IPS-18a (cell line): ENCODE results near the gene AGFG1.

Source experiments
- H3K27ac ChIP-seq: one replicate; pipeline ENCODE4 v1.5.1; 2013; ENCODE audit warnings: low read length
- H3K27me3 ChIP-seq: one replicate; pipeline ENCODE4 v1.6.1; 2013; ENCODE audit warnings: mild to moderate bottlenecking, low read length; ENCODE audit not compliant: control insufficient read depth, insufficient read depth
- H3K36me3 ChIP-seq: one replicate; pipeline ENCODE4 v1.6.1; 2013; ENCODE audit warnings: low read depth, low read length; ENCODE audit not compliant: control insufficient read depth
- H3K4me1 ChIP-seq: one replicate; pipeline ENCODE4 v1.6.1; 2013; ENCODE audit warnings: low read depth, low read length; ENCODE audit not compliant: control insufficient read depth
- H3K4me3 ChIP-seq: one replicate; pipeline ENCODE4 v1.5.1; 2013; ENCODE audit warnings: low read length
- H3K9ac ChIP-seq: one replicate; pipeline ENCODE4 v1.6.1; 2013; ENCODE audit warnings: mild to moderate bottlenecking, low read length, moderate library complexity
- H3K9me3 ChIP-seq: one replicate; pipeline ENCODE4 v1.6.1; 2013; ENCODE audit warnings: low read depth, low read length; ENCODE audit not compliant: control insufficient read depth

The AGFG1 gene

DNA sequence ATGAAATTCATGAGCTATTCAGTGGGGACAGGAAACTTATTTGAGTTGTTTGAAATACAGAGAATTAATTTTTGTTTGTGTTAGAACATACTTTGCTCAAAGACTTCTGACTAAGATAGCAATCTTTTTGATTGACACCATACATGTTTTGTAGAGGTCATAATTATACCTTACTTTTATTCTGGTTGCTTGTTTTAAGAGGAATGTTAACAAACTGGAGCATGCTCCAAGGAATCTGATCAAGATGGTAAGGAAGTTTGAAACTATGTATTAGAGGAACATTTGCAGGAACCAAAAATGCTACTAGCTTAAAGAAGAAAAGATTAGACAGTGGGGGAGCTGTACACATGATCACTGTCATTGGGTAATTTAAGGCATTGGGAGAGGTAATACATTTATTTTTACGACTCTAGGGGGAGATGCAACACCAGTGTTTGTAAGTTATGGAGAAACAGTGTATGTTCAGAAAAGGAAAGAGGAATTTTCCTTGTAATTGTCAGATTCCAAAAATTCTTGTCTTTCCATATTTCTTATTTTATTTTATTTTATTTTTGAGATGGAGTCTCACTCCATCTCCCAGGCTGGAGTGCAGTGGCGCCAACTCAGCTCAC is 8.0 kb downstream of the AGFG1 start:
- Histone ChIP-seq H3K27ac (no peak overlapping the region), H3K9ac (no peak overlapping the region), H3K9me3 (no peaks in the 10 kb centered on the region), H3K4me3 (no peak overlapping the region), H3K4me1 (no peaks in the 10 kb centered on the region), H3K36me3 (no peaks in the 10 kb centered on the region), H3K27me3 (no peaks in the 10 kb centered on the region)

DNA sequence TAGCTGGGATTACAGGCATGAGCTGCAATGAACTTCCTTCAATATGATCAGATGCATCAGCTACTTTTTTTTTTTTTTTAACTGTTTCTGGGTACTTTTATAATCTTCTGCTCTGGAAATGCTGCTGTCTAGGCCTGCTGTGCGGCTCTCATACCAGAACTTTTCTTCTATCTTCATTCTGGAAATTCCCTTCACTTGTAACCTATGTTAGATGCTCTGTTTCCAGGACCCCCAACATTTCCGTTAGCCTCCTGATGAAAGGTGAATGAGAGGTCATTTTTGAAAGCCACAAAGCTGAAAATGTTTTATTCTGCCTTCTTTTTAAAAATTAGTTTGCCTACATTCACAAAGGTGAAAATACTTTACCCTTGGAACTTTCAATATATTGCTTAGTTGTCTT is 8.6 kb downstream of the AGFG1 start:
- Histone ChIP-seq H3K9ac (no peak overlapping the region), H3K27ac (no peak overlapping the region), H3K27me3 (no peaks in the 10 kb centered on the region), H3K4me3 (no peak overlapping the region), H3K9me3 (peaks cover 3% of the 10 kb centered on the region), H3K4me1 (no peaks in the 10 kb centered on the region), H3K36me3 (no peaks in the 10 kb centered on the region)

DNA sequence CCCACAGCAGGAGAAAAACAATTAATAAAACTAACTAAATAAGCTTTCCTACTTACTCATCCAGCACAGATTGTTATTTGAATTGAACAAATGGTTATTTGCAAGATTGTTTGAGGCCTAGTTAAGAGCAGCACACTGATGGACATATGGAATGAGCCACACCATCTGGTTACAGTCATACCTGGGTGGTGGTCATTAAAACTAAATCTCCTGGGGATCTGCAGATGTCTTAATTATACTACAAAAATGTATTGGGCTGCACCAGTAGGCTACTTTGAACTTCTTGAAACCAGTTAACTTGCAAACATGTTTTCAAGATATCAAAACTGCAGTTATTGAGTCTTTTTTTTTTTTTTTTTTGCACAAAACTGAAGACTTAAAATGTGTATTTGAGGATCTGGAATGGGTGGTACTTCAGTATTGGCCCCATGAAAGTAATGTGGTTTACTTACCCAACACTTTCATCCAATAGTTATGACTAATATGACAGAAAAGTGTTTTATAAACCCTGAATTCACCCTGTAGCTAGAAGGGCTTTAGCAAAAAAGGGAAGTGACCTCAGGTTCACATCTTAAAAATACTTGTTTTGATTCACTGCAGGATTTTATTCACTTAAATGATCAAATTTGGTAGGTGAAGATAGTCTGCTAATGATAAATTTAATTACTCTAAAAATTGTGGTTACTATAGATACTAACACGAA is 10.8 kb downstream of the AGFG1 start:
- no peak overlapping the region for H3K27ac ChIP-seq
- no peaks in the 10 kb centered on the region for H3K36me3 ChIP-seq
- H3K4me3 ChIP-seq, result no peak overlapping the region
- peaks cover 6% of the 10 kb centered on the region for H3K9me3 ChIP-seq
- H3K4me1 ChIP-seq, result no peaks in the 10 kb centered on the region
- no peaks in the 10 kb centered on the region for H3K27me3 ChIP-seq
- no peak overlapping the region for H3K9ac ChIP-seq

DNA sequence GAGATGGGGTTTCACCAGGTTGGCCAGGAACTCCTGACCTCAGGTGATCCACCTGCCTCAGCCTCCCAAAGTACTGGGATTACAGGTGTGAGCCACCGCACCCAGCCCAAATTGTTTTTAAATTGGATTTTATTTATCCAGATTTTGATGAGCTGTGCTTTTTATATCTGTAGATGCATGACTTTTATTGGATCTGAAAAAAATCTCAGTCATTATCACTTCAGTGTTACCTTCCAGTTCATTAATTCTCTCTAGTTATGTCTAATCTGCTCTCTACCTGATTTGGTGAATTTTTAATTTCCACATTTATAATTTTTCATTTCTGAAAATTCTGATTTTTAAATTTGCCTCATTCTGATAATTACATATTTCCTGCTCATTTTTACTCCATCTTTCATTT is 13.5 kb downstream of the AGFG1 start:
- peaks cover 6% of the 10 kb centered on the region for H3K9me3 ChIP-seq
- no peaks in the 10 kb centered on the region for H3K4me1 ChIP-seq
- H3K27me3 ChIP-seq, result no peaks in the 10 kb centered on the region
- H3K36me3 ChIP-seq, result no peaks in the 10 kb centered on the region
- H3K27ac ChIP-seq, result no peak overlapping the region
- H3K4me3 ChIP-seq, result no peak overlapping the region
- H3K9ac ChIP-seq, result no peak overlapping the region

DNA sequence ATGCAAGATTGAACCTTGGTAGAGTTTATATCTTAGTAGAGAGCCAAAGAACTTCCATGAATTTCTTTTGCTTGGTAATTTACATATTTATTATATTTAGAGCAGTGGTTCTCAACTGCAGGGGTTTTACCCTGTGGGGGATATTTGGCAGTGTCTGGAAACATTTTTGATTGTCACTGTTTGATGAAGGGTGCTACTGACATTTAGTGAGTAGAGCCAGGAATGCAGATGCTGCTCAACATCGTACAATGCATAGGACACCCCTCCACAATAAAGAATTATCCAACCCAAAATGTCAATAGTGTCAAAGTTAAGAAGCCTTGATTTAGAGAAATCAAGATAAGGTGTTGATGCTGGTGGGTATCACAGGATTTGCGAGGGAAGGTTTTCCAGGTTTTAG is 14.7 kb downstream of the AGFG1 start:
- Histone ChIP-seq H3K27me3 (no peaks in the 10 kb centered on the region), H3K9me3 (peaks cover 6% of the 10 kb centered on the region), H3K27ac (no peak overlapping the region), H3K9ac (no peak overlapping the region), H3K36me3 (no peaks in the 10 kb centered on the region), H3K4me1 (no peaks in the 10 kb centered on the region), H3K4me3 (no peak overlapping the region)

DNA sequence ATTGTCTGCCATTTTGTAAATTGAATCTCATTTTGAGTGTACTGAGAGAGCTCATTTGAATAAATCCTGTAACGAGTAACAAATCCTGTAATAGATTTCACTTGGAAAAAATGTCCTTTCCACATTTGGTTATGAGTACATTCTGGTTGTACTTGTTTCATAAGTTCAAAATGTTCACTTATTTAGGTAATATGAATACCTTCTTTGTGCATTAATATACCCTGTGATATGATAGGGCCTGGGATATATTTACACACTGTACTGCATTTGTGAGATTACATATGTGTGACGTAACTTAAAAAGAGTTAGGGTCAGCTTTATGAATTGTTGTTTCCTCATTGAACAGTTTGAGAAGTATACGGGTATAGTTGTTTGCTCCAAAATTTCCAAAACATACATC is 16.1 kb downstream of the AGFG1 start:
- Histone ChIP-seq H3K9ac (no peak overlapping the region), H3K4me3 (no peak overlapping the region), H3K27ac (no peak overlapping the region), H3K27me3 (no peaks in the 10 kb centered on the region), H3K4me1 (no peaks in the 10 kb centered on the region), H3K9me3 (peaks cover 6% of the 10 kb centered on the region), H3K36me3 (peaks cover 1% of the 10 kb centered on the region)

DNA sequence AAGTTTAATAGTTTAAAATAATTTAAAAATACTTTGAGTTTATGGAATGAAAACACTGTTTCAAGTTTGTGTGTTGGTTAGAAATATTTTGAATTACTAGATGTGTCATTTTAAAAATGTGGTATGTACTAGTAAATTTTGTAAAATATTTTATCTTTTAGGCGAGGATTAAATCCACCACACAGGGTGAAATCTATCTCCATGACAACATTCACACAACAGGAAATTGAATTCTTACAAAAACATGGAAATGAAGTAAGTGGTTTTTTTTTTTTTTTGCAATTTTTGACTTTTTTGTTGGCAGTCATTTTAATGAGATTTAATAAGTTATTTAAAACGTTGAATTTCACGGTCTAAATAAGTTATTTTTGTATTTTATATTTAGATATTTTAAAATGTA is 19.4 kb downstream of the AGFG1 start:
- H3K9me3 ChIP-seq, result no peaks in the 10 kb centered on the region
- H3K4me3 ChIP-seq, result no peak overlapping the region
- H3K27me3 ChIP-seq, result no peaks in the 10 kb centered on the region
- H3K36me3 ChIP-seq, result peaks cover 12% of the 10 kb centered on the region
- no peaks in the 10 kb centered on the region for H3K4me1 ChIP-seq
- no peak overlapping the region for H3K27ac ChIP-seq
- no peak overlapping the region for H3K9ac ChIP-seq

DNA sequence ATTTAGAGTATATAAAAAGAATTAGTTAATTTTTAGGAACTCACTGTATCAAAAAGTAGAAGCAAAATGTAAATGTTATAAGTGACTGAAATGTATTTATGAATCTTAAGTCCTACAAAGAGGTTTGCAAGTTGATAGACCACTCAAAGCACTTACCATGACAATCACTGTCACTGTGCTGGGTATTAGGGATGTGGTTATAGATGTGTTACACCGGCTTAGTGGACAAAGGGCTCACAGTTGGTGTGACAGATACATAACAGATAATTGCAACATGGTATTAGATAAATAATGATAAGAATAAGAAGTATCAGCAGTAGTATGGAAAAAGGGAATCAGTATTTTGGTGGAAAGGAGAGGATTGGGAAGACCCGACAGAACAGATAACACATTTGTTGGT is 21.6 kb downstream of the AGFG1 start:
- Histone ChIP-seq H3K9ac (no peak overlapping the region), H3K27ac (no peak overlapping the region), H3K4me1 (no peaks in the 10 kb centered on the region), H3K9me3 (no peaks in the 10 kb centered on the region), H3K36me3 (peaks cover 12% of the 10 kb centered on the region), H3K4me3 (no peak overlapping the region), H3K27me3 (no peaks in the 10 kb centered on the region)

DNA sequence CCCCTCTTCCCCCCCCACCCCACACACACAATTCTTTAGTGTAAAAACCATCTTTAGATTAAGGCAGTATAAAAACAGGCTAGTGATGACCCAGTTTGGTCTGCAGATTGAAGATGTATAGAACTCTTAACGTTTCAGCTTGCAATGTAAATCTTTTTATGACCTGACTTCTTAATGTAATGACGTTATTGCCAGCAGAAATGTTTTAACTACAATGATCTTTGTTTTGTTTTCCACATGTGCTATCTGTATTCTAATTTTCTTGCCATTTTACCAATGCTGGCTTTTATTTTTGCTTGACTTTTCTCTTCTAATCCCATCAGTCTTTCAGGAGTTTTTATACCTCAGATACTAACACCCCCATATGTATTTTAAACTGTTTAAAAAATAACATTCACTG is 25.2 kb downstream of the AGFG1 start:
- Histone ChIP-seq H3K4me3 (no peak overlapping the region), H3K9ac (no peak overlapping the region), H3K9me3 (no peaks in the 10 kb centered on the region), H3K27ac (no peak overlapping the region), H3K27me3 (no peaks in the 10 kb centered on the region), H3K4me1 (no peaks in the 10 kb centered on the region), H3K36me3 (peaks cover 12% of the 10 kb centered on the region)

DNA sequence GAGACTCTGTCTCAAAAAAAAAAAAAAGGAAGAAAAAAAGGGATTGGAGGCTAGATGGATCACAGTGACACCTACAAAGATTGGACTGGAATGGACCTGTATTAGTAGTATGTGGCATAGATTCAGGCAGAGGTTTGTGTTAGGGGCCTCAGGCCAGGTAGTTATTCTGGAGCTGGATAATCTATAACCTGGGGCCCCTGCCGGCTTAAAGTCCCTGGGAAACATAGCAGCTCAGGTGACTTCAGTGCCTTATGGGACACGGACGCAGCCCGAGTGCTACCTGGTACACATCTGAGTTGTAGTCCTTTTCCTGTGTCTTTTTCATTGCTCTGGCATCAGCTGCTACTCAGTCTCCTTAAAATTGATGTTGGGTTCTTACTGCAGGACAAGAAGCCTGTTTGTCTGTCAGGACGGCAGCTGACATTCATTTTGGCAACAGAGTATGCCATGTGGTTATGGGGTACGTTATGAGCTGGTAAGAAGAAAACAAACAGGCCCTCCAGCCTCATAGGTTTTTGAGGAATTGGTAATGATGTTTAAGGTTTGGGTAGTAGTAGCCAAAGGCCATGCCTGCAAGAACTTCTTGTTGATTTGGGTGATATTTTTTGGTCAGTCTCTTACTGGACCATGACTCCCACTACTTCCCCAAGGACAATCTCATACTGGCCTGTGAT is 27.8 kb downstream of the AGFG1 start:
- Histone ChIP-seq H3K36me3 (peaks cover 3% of the 10 kb centered on the region), H3K27ac (no peak overlapping the region), H3K4me1 (no peaks in the 10 kb centered on the region), H3K4me3 (no peak overlapping the region), H3K27me3 (no peaks in the 10 kb centered on the region), H3K9ac (no peak overlapping the region), H3K9me3 (no peaks in the 10 kb centered on the region)

DNA sequence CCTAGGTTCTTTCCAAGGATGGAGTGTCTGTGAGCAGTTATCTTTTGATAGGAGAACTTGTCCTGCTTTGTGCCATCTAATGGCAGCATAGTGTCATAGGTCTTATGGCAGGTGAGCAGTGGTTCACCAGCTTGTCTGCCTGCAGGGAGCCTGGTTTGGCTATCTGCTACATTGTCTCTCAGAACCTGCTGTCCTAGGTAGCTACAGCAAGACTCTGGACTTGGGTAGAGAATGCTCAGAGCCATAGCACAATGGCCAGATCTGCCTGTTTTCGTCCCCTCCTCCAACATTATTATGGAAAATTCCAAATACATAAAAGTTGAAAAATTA is 28.3 kb downstream of the AGFG1 start:
- H3K9me3 ChIP-seq, result no peaks in the 10 kb centered on the region
- no peak overlapping the region for H3K27ac ChIP-seq
- H3K27me3 ChIP-seq, result no peaks in the 10 kb centered on the region
- no peak overlapping the region for H3K4me3 ChIP-seq
- no peak overlapping the region for H3K9ac ChIP-seq
- no peaks in the 10 kb centered on the region for H3K4me1 ChIP-seq
- H3K36me3 ChIP-seq, result peaks cover 2% of the 10 kb centered on the region
